Measurements from ENCODE around the gene KCNG3. TPM values are rescaled to one million over a fixed set of nuclear protein-coding genes. Genes with fewer than 3 reads are reported as not detected.

The KCNG3 gene
- total RNA-seq, 4 donors from 2014 or later = 0.17 TPM; not detected in 3

DNA sequence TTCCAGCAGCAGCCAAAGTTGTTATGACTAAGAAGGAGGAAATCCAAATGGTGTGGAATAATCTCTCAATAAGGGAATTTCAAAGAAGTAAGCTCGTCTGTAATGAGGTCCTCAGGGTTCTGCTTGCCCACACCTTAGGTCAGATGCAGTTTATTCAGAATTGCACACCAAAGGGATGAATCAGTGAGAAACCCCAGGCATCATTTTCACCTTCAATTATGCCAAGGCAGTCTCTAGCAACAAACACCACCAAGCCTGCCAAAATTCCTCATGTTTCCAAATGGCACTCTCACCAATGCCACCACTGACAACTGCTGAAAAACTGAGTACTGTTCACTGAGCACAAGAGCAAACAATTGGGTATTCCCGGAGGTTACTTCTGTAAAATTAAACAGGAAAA lies 43.6 kb downstream of the KCNG3 start:
- H3K4me3 ChIP-seq = no peak overlapping the region
- DNase-seq (ENCODE audit: extremely low spot score) = peak; percentile 50
- no peak overlapping the region for H3K27ac ChIP-seq (replicated peaks in 1 of 4)
- TF ChIP-seq POLR2AphosphoS5 (IDR thresholded peaks at IDR 0.05) (no peak), CTCF (IDR thresholded peaks at IDR 0.05) (no peak)
- WGBS = 51% methylated on average over 2 of the region's 2 CpGs
- H3K4me1 ChIP-seq = peaks cover 0 to 3% (median 0%) of the 10 kb centered on the region in 4 donors
- intact Hi-C loops (cut with DNase I) = no loop called here
- H3K9me3 ChIP-seq = no peaks in the 10 kb centered on the region
- H3K27me3 ChIP-seq = no peaks in the 10 kb centered on the region
- no peaks in the 10 kb centered on the region for H3K36me3 ChIP-seq

DNA sequence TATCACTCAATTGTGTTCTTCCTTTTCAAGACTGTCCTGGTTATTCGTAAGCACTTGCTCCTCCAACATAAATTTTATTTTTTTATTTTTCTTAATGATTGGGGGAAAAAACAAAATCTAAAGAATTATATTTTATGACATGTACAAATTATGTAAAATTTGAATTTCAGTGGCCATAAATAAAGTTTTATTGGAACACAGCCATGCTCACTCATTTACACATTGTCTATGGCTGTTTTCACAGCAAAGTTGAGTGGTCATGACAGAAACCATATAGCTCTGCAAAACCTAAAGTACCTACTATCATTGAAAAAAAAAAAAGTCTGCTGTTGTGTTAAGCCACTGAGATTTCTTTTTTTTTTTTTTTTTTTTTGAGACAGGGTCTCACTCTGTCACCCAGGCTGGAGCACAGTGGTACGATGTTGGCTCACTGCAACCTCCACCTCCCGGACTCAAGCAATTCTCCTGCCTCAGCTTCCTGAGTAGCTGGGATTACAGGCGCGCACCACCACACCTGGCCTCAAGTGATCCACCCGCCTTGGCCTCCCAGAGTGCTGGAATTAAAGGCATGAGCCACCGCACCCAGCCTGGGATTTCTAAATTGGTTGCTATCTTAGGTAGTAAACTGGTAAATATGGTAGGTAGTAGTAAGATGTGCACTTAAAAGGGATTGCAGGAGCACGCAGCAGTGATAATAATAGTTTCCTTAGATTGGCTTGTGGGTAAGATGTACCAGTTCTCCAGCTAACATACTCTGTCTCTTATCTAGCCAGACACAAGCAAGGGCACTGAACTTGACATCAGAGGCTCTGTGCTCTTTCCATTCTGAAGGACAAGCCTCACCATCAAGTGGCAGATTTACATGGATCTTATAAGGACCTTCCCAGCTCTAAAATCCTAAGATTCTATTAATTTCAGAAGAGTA lies 44.4 kb downstream of the KCNG3 start:
- Histone ChIP-seq H3K27me3 (no peaks in the 10 kb centered on the region), H3K9me3 (no peaks in the 10 kb centered on the region), H3K36me3 (no peaks in the 10 kb centered on the region), H3K27ac (replicated peaks in 1 of 4) (no peak overlapping the region), H3K4me1 (peaks cover 0 to 3% (median 0%) of the 10 kb centered on the region in 4 donors), H3K4me3 (no peak overlapping the region)
- intact Hi-C loops (cut with DNase I) = no loop called here
- peak; percentile 53 for DNase-seq (ENCODE audit: extremely low spot score)
- no peak for TF ChIP-seq CTCF (IDR thresholded peaks at IDR 0.05)
- WGBS = 96% methylated on average over 8 of the region's 8 CpGs

- intact Hi-C loops (cut with DNase I) = no loop called here
- Histone ChIP-seq H3K9me3 (no peaks in the 10 kb centered on the region), H3K27me3 (no peaks in the 10 kb centered on the region), H3K4me1 (peaks cover 0 to 3% (median 0%) of the 10 kb centered on the region in 4 donors), H3K4me3 (no peak overlapping the region), H3K27ac (replicated peaks in 1 of 4) (no peak overlapping the region), H3K36me3 (no peaks in the 10 kb centered on the region)
- TF ChIP-seq CTCF (IDR thresholded peaks at IDR 0.05) (no peak), POLR2A (IDR thresholded peaks at IDR 0.05; ENCODE audit: low read depth) (no peak), EP300 (IDR thresholded peaks at IDR 0.05) (no peak), POLR2AphosphoS5 (IDR thresholded peaks at IDR 0.05) (no peak)
- no peak for DNase-seq (ENCODE audit: extremely low spot score)
- WGBS = 94% methylated on average over 2 of the region's 2 CpGs
Measured at GRCh38 chr2:42448163-42448562, 45.6 kb downstream of the KCNG3 start.

DNA sequence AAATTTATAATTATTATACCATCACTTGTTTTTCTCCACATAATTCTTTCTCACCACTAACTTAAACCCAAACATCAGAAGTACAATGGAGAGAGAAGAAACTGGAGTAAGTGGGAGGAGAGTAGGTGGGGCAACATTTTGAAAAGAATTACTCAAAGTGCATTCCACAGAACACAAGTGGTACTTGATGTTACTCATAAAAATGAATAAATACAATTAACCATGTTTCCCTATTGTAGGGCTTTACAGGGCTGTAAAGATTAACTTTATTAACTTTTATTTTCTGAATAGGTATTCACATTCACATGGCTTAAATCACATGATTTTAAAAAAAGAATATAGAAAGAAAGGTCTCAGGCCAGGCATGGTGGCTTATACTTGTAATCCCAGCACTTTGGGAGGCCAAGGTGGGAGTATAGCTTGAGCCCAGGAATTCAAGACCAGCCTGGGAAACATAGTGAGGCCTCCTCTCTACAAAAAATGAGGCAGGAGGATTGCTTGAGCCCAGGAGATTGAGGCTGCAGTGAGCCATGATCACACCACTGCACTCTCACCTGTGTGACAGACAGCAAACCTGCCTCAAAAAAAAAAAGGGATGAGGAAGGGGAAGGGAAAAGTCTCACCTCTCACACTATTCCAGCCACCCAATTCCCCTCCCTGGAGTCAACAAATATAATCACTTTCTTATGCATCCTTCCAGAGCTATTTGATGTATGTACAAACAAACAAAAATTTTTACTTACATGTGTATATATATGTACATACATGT lies 47.1 kb downstream of the KCNG3 start:
- no peaks in the 10 kb centered on the region for H3K27me3 ChIP-seq
- TF ChIP-seq CTCF (IDR thresholded peaks at IDR 0.05) = no peak
- TF ChIP-seq EP300 (IDR thresholded peaks at IDR 0.05) = no peak
- no peak for TF ChIP-seq POLR2A (IDR thresholded peaks at IDR 0.05; ENCODE audit: low read depth)
- no peak for TF ChIP-seq POLR2AphosphoS5 (IDR thresholded peaks at IDR 0.05)
- H3K9me3 ChIP-seq = no peaks in the 10 kb centered on the region
- intact Hi-C loops (cut with DNase I) = no loop called here
- no peak overlapping the region for H3K27ac ChIP-seq (replicated peaks in 1 of 4)
- no peaks in the 10 kb centered on the region for H3K36me3 ChIP-seq
- peaks cover 0 to 3% (median 0%) of the 10 kb centered on the region in 4 donors for H3K4me1 ChIP-seq
- H3K4me3 ChIP-seq = no peak overlapping the region
- DNase-seq (ENCODE audit: extremely low spot score) = no peak
